GM23248 (cell line): ENCODE results near the gene PHC2. TPM values are rescaled to one million over a fixed set of nuclear protein-coding genes. Genes with fewer than 3 reads are reported as not detected.

Experiments used
- DNase-seq: peaks from one replicate; pipeline ENCODE4 v3.0.0-alpha.2; 2015
- H2AFZ ChIP-seq: fragments of 200-600 bp; sonication (generic); 2 replicates; pipeline ENCODE4 v1.6.1; 2016; ENCODE audit warnings: antibody characterized with exemption
- H3F3A ChIP-seq: fragments of 200-600 bp; sonication (generic); 2 replicates; pipeline ENCODE4 v1.6.1; 2016; ENCODE audit warnings: mild to moderate bottlenecking, antibody characterized with exemption, mixed run types; ENCODE audit not compliant: insufficient read depth
- H3K27ac ChIP-seq: fragments of 200-600 bp; sonication (generic); 2 replicates; pipeline ENCODE4 v1.5.1; 2016; ENCODE audit warnings: mild to moderate bottlenecking
- H3K27me3 ChIP-seq: fragments of 200-600 bp; sonication (generic); replicated peaks from 2 replicates; pipeline ENCODE4 v1.6.1; 2016; ENCODE audit warnings: mild to moderate bottlenecking; ENCODE audit not compliant: insufficient read depth
- H3K36me3 ChIP-seq: fragments of 200-600 bp; sonication (generic); 2 replicates; pipeline ENCODE4 v1.6.1; 2016; ENCODE audit warnings: low read depth, mild to moderate bottlenecking
- H3K4me1 ChIP-seq: fragments of 200-600 bp; sonication (generic); 2 replicates; pipeline ENCODE4 v1.6.1; 2016; ENCODE audit warnings: mild to moderate bottlenecking; ENCODE audit not compliant: insufficient read depth
- H3K4me2 ChIP-seq: fragments of 200-600 bp; sonication (generic); one replicate; pipeline ENCODE4 v1.6.1; 2016; ENCODE audit warnings: mild to moderate bottlenecking; ENCODE audit not compliant: unreplicated experiment
- H3K4me3 ChIP-seq: fragments of 200-600 bp; sonication (generic); 2 replicates; pipeline ENCODE4 v1.5.1; 2016; ENCODE audit warnings: mild to moderate bottlenecking
- H3K79me2 ChIP-seq: fragments of 200-600 bp; sonication (generic); 2 replicates; pipeline ENCODE4 v1.6.1; 2016; ENCODE audit warnings: mild to moderate bottlenecking; ENCODE audit not compliant: insufficient read depth
- H3K9ac ChIP-seq: fragments of 200-600 bp; sonication (generic); 2 replicates; pipeline ENCODE4 v1.6.1; 2016; ENCODE audit warnings: mild to moderate bottlenecking
- H3K9me2 ChIP-seq: fragments of 200-600 bp; sonication (generic); 2 replicates; pipeline ENCODE4 v1.6.1; 2016; ENCODE audit warnings: mixed run types, mild to moderate bottlenecking, moderate library complexity; ENCODE audit not compliant: insufficient read depth
- H3K9me3 ChIP-seq: fragments of 200-600 bp; sonication (generic); one replicate; pipeline ENCODE4 v1.6.1; 2017; ENCODE audit warnings: low read depth
- H4K20me1 ChIP-seq: fragments of 200-600 bp; sonication (generic); 2 replicates; pipeline ENCODE4 v1.6.0; 2016; ENCODE audit not compliant: insufficient read depth
- EZH2 ChIP-seq: fragments of 200-600 bp; sonication (generic); IDR thresholded peaks from 2 replicates; pipeline ENCODE4 v1.6.1; 2018; ENCODE audit warnings: antibody characterized with exemption, mild to moderate bottlenecking; ENCODE audit not compliant: insufficient read depth, poor library complexity, severe bottlenecking
- EZH2phosphoT487 ChIP-seq: fragments of 200-600 bp; sonication (generic); IDR thresholded peaks from 2 replicates; pipeline ENCODE4 v1.6.1; 2018; ENCODE audit warnings: antibody characterized with exemption, moderate library complexity, mild to moderate bottlenecking, low read depth; ENCODE audit not compliant: insufficient read depth
- WGBS, 2 experiments: methylation state at CpG; one replicate each; pipeline ENCODE4 v1.1.6; 2015 to 2017; ENCODE audit warnings: low lambda C conversion rate in 2 of 2, low coverage in 1 of 2; ENCODE audit errors: missing lambda C conversion rate in 2 of 2; 5-methylcytosine and 5-hydroxymethylcytosine counted together
- in situ Hi-C: fragments of 300-500 bp; cut with MboI; formaldehyde crosslinking; loops from 2 replicates; pipeline ENCODE4 v1.15.0; 2020
- polyA plus RNA-seq: library from polyadenylated mRNA; unstranded; fragments of >200 nt; fragmentation: Nextera tagmentation; extraction: Ambion mirVana; gene quantifications from 2 replicates; pipeline ENCODE4 v1.2.1, GENCODE V29; 2016
- total RNA-seq: library from RNA; depleted of rRNA; stranded (reverse); fragments of >200 nt; shearing (Covaris generic); gene quantifications from 2 replicates; pipeline ENCODE4 v1.2.3, GENCODE V29; 2014

PHC2 gene
- total and polyA plus RNA-seq, 2 experiments from 2014 or later, result 15.1 to 74.7 TPM

DNA sequence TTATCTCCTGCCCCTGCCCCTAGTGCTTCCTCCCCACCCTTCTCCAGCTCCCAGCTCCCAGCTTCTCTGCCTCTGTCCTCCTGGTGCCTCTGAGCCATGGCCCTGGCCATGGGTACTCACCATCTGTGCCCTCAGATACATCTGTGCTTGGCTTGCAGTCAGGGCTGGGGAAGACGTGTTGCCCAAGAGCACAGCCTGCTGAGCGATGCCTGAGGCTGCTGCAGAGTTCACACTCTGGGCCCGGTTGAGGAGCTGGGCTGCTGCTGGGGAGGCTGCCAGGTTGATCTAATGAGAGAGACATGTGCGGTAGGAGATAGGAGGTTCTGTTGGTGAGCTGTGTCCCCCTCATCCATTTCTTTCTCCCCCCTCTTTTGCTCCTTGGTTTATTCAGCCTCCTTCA lies 60.6 kb downstream of the PHC2 start:
- WGBS, 2 experiments, result 22 to 23% methylated on average over 4 of the region's 4 CpGs
- no peak overlapping the region for H3K4me2 ChIP-seq
- H3K27ac ChIP-seq, result no peak overlapping the region
- no peaks in the 10 kb centered on the region for H3K9me2 ChIP-seq
- no peaks in the 10 kb centered on the region for H3K9me3 ChIP-seq
- peaks cover 18% of the 10 kb centered on the region for H3K4me1 ChIP-seq
- no peaks in the 10 kb centered on the region for H3K79me2 ChIP-seq
- H4K20me1 ChIP-seq, result no peaks in the 10 kb centered on the region
- peak; percentile 92 for DNase-seq
- no peaks in the 10 kb centered on the region for H3K36me3 ChIP-seq
- H3K4me3 ChIP-seq, result no peak overlapping the region
- no peak for TF ChIP-seq EZH2phosphoT487
- TF ChIP-seq EZH2, result no peak
- no peak overlapping the region for H3K9ac ChIP-seq
- in situ Hi-C loops, result loop anchor here (25.0 kb wide), 1 partner anchor 158 kb away; no protein-coding TSS in a partner anchor
- H2AFZ ChIP-seq, result no peak overlapping the region
- H3K27me3 ChIP-seq, result no peaks in the 10 kb centered on the region
- peaks cover 6% of the 10 kb centered on the region; the same call in 1 of the 2 replicates for H3F3A ChIP-seq

DNA sequence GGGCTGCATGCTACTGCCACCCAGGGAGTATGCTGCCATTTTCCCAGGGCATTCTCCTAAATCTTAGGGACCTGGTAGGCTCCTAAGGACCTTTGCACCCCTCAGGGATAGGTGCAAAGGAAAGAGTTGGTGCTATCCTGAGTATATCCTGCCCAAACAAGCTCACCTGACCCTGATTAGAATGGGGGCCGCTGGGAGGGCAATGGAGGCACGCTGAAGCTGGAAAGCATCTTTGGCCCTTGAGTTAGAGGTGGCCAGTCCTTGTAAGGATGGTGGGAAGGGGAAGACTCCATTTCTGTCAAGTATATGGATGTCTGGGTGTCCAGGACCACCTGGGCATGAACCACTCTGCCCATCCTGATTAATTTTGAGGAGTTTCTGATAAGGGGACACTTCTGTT lies 61.1 kb downstream of the PHC2 start:
- H2AFZ ChIP-seq, result no peak overlapping the region
- peaks cover 6% of the 10 kb centered on the region; the same call in 1 of the 2 replicates for H3F3A ChIP-seq
- WGBS, 2 experiments, result 69 to 71% methylated on average over 2 of the region's 2 CpGs
- no peak overlapping the region for H3K27ac ChIP-seq
- H3K79me2 ChIP-seq, result no peaks in the 10 kb centered on the region
- in situ Hi-C loops, result loop anchor here (5.0 to 25.0 kb wide), 2 partner anchors 72 to 157 kb away; no protein-coding TSS in a partner anchor
- TF ChIP-seq EZH2phosphoT487, result no peak
- no peak for TF ChIP-seq EZH2
- no peaks in the 10 kb centered on the region for H3K9me3 ChIP-seq
- H3K27me3 ChIP-seq, result no peaks in the 10 kb centered on the region
- H3K9me2 ChIP-seq, result no peaks in the 10 kb centered on the region
- no peak overlapping the region for H3K4me3 ChIP-seq
- no peaks in the 10 kb centered on the region for H3K36me3 ChIP-seq
- H4K20me1 ChIP-seq, result no peaks in the 10 kb centered on the region
- no peak for DNase-seq
- no peak overlapping the region for H3K4me2 ChIP-seq
- H3K4me1 ChIP-seq, result peaks cover 18% of the 10 kb centered on the region
- H3K9ac ChIP-seq, result no peak overlapping the region

DNA sequence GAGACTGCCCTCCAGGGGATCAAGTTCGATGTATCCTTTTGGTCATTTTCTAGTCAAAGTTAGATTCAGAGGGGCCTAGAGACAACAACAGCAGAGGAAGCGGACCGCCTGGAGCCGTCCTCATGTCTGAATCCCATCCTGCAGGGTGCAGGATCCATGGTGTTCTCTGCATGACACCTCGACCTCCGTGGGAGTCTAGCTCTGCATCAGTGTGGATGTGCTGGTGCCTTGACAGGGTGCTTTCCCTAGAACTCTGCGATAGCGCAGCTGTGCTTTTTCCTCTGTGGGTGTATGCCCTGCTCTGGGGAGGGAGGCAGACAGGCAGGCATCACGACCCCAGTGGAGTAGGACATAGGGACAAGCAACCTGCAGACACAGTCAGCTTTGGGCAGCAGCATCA lies 61.8 kb downstream of the PHC2 start:
- H4K20me1 ChIP-seq, result no peaks in the 10 kb centered on the region
- in situ Hi-C loops, result loop anchor here (5.0 to 25.0 kb wide), 2 partner anchors 72 to 157 kb away; no protein-coding TSS in a partner anchor

GRCh38 chr1:33368431-33368830 lies 62.5 kb downstream of the PHC2 start:
- no peak overlapping the region for H3K9ac ChIP-seq
- H3K79me2 ChIP-seq, result no peaks in the 10 kb centered on the region
- no peaks in the 10 kb centered on the region for H3K27me3 ChIP-seq
- no peak overlapping the region for H2AFZ ChIP-seq
- H3K4me3 ChIP-seq, result no peak overlapping the region
- TF ChIP-seq EZH2 (no peak), EZH2phosphoT487 (no peak)
- H3K9me2 ChIP-seq, result no peaks in the 10 kb centered on the region
- H3K4me2 ChIP-seq, result no peak overlapping the region
- H3K9me3 ChIP-seq, result no peaks in the 10 kb centered on the region
- peaks cover 6% of the 10 kb centered on the region; the same call in 1 of the 2 replicates for H3F3A ChIP-seq
- peaks cover 10% of the 10 kb centered on the region for H3K4me1 ChIP-seq
- H3K27ac ChIP-seq, result no peak overlapping the region
- no peak for DNase-seq
- 84 to 85% methylated on average over 12 to 15 of the region's 15 CpGs for WGBS, 2 experiments
- in situ Hi-C loops, result loop anchor here (5.0 to 25.0 kb wide), 2 partner anchors 71 to 156 kb away; no protein-coding TSS in a partner anchor
- H4K20me1 ChIP-seq, result no peaks in the 10 kb centered on the region
- no peaks in the 10 kb centered on the region for H3K36me3 ChIP-seq

More for the DNA sequence above, 61.8 kb downstream of the PHC2 start:
- no peak overlapping the region for H3K9ac ChIP-seq
- no peak overlapping the region for H3K4me2 ChIP-seq
- H3K36me3 ChIP-seq, result no peaks in the 10 kb centered on the region
- H3K9me3 ChIP-seq, result no peaks in the 10 kb centered on the region
- H3K79me2 ChIP-seq, result no peaks in the 10 kb centered on the region
- TF ChIP-seq EZH2phosphoT487, result no peak
- TF ChIP-seq EZH2, result no peak
- no peak overlapping the region for H3K4me3 ChIP-seq
- H3F3A ChIP-seq, result peaks cover 6% of the 10 kb centered on the region; the same call in 1 of the 2 replicates
- no peak for DNase-seq
- 87% methylated on average over 9 of the region's 9 CpGs for WGBS, 2 experiments
- no peaks in the 10 kb centered on the region for H3K9me2 ChIP-seq
- no peak overlapping the region for H2AFZ ChIP-seq
- H3K27me3 ChIP-seq, result no peaks in the 10 kb centered on the region
- H3K4me1 ChIP-seq, result peaks cover 11% of the 10 kb centered on the region
- H3K27ac ChIP-seq, result no peak overlapping the region
